HTERT RPE-1 (cell line): ENCODE results near the gene DCPS.
"Not testable (repeated sequence)": the region's sequence is repeated elsewhere in the genome, so short reads cannot be mapped to it uniquely, and the experiment has no call there.

Experiments
- in situ Hi-C: fragments of 300-500 bp; cut with MboI; formaldehyde crosslinking; loops from 4 replicates; pipeline ENCODE4 v1.14.3; 2020; ENCODE audit warnings: low sequenced_read_pairs

DCPS gene

DNA sequence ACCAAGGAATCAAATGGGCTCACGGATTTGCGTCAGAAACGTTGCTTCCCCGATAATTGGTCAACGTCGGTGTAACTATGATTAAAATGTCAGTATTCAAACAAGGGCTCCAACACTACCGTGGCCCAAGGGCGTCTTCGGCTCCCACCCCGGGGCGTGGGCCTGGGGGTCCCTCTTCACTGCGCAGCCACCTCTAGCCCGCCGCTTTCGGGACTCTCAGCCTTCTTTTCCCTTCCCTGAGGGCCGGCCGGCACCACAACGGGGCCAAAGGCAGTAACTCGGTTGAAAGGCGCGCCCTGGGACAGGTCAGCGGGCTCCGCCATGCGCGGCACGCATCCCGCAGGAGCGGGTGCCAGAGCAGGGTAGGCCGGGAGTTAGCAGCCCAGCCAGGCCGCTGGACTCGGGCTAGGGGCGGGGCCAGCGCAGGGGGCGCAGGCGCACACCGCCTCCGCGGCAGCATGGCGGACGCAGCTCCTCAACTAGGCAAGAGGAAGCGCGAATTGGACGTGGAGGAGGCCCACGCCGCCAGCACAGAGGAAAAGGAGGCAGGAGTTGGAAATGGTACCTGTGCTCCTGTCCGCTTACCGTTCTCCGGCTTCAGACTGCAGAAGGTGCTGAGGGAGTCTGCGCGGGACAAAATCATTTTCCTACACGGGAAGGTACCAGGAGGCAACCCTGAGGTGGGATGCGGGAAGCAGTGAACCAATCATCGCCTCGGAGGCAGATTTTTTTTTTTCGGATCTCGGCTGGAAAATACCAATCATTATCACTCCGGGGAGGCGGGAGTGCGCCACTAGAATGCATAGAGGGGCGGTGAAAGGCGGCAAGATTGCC lies at the start of gene DCPS:
Gene DCPS, plus strand, starts transcription at position 438 of the 834 bp plus-strand sequence. Its CDS starts 21 bp downstream, at position 459.
- in situ Hi-C loops: no loop called here

DNA sequence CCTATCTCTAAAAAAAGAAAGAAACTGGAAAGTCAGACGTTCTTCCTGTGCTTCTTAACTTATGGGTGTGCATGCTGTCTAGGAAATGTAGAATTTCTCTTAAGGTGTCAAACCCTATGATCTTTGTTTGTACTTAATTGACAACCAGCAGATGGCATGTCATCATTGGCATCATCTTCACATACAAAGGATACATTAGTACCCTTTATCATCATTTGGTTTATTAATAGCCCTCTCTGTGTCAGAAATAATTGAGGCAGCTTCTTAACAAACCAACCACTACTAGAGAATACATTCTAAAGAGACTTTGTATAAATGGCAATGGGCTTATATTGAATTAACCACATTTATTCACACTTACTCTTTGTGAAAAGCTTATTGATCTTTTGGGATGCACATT lies 49.0 kb upstream of the DCPS start:
- in situ Hi-C loops: no loop called here

DNA sequence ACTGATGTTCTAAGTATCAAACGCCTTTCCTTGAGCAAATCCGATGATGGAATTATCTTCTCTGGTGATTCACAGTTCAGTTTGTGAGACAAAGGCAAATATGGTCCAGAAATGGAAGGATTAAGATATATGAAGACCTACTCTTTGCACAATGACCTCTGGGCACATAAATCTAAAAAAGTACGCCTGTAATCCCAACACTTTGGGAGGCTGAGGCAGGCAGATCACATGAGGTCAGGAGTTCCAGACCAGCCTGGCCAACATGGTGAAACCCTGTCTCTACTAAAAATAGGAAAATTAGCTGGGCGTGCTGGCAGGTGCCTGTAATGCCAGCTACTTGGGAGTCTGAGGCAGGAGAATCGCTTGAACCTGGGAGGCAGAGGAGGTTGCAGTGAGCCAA lies 48.4 kb upstream of the DCPS start:
- in situ Hi-C loops: not testable (repeated sequence)

- in situ Hi-C loops: no loop called here
Observed at GRCh38 chr11:126256216-126256615, 47.6 kb upstream of the DCPS start.

DNA sequence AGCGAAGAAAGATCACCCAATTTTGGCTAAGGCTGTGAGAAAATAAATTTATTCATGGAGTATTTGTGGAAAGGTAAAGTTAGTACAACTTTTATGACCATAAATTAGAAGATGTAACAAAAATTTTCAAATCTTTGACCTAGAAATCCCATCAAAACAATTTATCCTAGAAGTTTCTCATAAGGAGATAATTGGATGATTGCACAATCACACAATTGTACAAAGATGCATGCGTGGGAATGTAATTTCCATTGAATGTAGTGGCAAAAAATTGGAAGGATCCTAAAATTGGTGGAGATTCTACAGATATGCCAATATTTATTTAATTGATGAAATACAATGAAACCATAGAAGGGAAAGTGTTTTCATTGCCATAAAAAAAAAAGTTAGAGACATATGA lies 46.7 kb upstream of the DCPS start:
- in situ Hi-C loops: no loop called here

DNA sequence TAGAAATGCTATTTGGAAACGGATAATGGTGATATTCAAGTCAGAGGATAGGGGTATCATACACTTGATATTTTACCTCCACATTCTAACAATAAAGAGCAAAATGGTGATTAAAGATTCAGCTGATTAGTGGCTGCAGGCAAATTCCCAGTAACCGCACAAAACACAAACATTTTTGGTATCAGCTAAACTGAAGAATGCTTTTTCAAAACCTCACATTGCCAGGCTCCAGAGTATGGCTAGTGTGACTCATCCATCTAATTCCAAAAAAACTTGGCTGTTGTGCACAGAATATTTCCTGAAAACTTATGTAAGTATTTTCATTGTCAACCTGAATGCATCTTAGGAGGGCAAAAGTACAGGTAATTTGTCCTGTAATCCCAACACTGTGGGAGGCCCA lies 46.1 kb upstream of the DCPS start:
- in situ Hi-C loops: no loop called here

GRCh38 chr11:126262216-126262615 lies 41.6 kb upstream of the DCPS start:
- in situ Hi-C loops: no loop called here

DNA sequence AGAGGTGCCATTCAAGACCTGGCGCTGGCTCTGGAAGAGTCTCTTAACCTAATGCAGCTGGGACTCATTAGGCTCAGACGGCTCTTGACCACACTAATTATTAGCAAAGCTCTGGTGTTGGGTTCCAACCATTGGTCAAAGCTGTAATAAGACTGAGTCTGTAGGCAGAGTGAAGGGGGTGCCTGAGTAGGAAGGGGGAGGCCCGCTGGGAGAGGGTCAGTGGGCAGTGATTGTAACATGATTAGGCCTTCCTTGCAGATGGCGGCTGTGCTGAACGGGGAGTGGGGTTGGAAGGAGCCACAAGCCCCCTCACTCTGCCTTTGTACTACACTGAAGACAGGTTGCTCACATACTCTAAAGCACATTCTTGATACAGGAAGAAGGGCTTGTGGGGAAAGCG lies 40.4 kb upstream of the DCPS start:
- in situ Hi-C loops: no loop called here

GRCh38 chr11:126265811-126266210 lies 38.0 kb upstream of the DCPS start:
- in situ Hi-C loops: no loop called here

- in situ Hi-C loops: no loop called here
Observed at GRCh38 chr11:126267650-126268049, 36.2 kb upstream of the DCPS start.

- in situ Hi-C loops: no loop called here
Observed at GRCh38 chr11:126268361-126268707, 35.5 kb upstream of the DCPS start.

DNA sequence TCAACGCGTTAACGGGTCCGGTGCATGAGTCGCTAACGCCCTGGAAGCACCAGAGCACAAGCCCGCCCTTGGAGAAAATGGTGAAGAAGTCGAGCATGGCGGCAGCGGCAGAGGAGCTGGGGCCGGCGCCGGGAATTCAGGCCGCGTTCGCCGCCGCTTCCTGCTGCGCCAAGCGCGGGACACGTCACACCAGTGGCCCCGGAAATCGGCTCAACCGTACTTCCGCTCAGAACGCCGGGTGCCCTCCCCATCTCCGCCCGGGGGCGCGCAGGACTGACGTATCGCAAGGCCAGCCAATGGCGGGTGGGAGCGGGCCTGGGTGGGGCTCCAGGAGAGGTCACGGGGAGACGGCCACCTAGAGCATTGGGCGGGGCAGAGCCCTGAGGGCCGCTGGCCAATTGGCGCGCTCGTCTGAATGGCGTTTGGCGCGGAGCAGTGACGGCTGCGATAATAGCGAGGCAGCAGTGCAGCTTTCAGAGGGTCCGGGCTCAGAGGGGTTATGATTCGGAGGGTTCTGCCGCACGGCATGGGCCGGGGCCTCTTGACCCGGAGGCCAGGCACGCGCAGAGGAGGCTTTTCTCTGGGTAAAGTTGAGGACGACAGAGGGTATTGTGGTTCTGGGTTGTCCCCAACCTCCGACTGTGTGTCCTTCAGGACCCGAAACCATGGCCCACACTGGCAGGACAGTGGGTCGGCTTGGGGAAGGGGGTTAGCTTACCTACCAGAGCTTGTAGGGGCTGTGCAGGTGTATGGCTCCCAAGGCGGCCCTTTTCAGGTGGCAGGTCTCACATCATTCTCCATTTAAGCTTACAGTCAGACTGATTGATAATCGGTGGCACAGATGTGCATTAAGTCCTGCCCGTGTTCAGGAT lies 34.9 kb upstream of the DCPS start, which contains the start of the genes FOXRED1 and SRPRA:
Gene FOXRED1, plus strand, starts transcription at position 447 of the 872 bp plus-strand sequence. Its CDS starts 53 bp downstream, at position 500.
Gene SRPRA, minus strand, starts transcription at position 188 of the 872 bp plus-strand sequence. Its CDS starts 91 bp downstream, at position 97.
- in situ Hi-C loops: no loop called here

DNA sequence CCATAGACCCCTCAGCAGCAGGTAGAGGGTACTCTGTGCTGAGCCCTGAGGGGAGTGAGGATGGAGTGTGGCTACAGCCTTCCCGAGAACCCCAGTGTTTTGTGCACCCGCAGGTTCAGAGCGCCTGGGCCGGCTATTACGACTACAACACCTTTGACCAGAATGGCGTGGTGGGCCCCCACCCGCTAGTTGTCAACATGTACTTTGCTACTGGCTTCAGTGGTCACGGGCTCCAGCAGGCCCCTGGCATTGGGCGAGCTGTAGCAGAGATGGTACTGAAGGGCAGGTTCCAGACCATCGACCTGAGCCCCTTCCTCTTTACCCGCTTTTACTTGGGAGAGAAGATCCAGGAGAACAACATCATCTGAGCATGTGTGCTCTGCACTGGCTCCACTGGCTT lies 26.5 kb upstream of the DCPS start:
- in situ Hi-C loops: no loop called here

DNA sequence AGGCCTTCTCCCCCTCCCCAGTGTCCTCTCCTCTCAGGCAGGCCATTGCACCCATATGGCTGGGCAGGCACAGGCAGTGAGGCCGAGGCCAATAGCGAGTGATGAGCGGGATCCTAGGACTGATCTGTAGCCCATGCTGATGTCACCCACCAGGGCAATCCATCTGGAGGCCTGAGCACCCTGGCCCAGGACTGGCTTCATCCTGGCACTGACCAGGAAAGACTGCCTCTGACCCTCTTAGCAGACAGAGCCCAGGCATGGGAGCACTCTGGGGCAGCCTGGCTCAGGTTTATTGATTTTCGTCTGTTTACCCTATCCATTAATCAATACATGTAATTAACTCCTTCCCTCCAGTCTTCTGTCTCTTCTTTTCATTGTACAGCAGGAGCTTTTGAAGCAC lies 26.1 kb upstream of the DCPS start:
- in situ Hi-C loops: no loop called here

GRCh38 chr11:126279191-126279590 lies 24.7 kb upstream of the DCPS start:
- in situ Hi-C loops: no loop called here

DNA sequence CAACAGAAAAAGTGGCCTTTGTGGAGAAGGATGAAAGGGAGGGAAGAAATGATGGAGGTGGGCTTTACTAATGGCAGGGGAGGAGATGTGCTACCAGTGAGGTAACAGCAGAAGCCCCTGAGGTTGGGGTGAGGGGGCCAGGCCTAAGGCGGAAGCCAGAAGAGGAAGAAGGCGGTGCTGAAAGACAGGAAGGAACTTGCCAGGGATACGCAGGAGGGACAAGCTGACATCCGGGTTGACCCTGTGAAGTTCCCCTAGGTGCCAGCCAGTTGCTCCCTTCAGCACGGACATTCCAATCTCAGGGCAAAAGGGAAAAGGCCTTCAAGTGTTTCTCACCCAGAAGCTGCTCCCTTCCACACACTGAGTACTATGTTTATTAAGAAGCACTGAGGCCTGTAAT lies 23.3 kb upstream of the DCPS start:
- in situ Hi-C loops: no loop called here

DNA sequence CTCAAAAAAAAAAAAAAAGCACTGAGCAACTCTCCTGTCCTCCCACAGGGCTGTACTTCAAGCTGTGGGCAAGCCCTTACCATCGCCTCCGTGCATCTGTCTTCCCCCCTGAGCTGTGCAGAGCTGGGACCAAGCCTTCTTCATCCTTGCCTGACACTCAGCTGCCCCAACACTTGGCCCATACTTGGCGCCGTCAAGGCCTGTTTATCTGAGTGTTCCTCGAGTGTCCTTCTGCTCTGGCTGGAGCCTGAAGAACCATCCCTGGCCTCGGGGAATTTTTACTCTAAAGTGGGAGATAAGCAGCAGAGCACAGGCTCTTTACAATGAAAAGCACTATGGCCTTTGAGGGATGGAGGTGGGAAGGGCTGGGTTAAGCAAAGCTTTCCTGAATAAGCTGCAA lies 22.6 kb upstream of the DCPS start:
- in situ Hi-C loops: no loop called here

DNA sequence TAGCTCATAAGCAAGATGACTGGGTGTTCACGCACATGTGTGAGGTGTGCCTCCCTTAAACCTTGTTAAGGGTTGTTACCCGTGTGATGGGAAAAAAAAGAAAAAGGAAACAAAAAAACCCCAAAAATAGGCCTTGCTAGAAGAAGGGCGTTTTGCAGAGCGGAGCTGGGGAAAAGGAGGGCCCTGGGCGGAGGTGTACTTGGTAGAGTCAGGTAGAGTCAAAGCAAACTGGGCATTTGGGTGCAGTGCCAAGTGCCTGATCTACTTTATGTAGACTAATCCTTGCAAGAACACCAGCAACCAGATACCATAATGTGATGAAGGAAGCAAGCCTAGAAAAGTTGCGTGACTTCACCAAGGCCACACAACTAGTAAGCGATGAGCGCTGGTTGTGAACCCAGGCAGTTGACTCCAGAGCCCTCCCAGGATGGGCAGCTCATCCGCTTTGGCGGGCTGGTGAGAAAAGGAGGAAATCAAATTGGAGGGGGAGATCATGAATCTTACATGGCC lies 22.1 kb upstream of the DCPS start:
- in situ Hi-C loops: no loop called here

- in situ Hi-C loops: no loop called here
Observed at GRCh38 chr11:126282361-126282735, 21.5 kb upstream of the DCPS start.

DNA sequence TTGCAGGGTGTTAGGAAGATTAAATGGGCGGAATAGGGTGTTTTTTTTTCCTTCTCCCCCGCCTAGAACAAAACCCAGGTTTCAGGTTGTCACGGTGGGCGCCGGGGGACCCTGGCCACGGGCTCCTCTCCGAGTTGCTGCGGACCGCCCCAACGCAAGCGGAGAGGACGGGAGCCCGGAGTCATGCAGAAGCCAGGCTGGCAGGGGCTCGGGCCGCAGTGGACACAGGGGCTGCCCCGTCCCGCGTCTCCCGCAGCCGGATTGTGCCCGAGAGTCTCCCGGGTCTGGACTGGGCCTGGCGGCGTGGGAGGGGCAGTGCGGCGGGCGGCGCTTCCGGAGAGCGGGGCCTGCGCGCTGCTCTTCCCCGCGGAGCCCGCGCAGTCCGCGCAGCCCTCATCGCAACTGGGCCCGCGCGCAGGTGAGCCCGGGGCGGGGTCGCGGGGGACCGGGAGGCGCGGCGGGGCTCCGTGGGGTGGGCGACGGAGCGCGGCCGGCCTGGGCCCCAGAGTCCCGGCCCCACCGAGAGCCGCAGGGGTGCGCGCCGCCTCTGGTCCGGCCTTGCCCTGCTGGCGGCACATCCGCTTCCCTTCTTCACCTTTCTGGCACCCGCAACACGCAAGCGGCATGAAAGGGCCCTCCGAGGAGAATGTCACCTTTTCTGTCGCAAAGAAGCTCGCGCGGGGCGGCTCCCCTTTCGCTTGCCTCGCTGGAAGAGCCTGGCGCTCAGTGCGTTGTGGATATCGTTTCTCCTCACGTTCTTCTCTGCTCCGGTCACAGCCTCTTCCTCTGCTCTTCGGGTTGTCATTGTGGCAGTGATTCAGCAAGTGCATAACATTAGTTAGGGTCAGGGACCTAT lies 20.9 kb upstream of the DCPS start, which contains the start of gene TIRAP:
Gene TIRAP, plus strand, starts transcription at position 358 of the 856 bp plus-strand sequence. CDS start 7,802 bp downstream, outside the sequence.
- in situ Hi-C loops: no loop called here

- in situ Hi-C loops: no loop called here
Observed at GRCh38 chr11:126284829-126285228, 19.0 kb upstream of the DCPS start.
